Kidney (tissue), 14 donors: ENCODE results near the gene ICE2. TPM values are rescaled to one million over a fixed set of nuclear protein-coding genes. Genes with fewer than 3 reads are reported as not detected.

Source experiments
- DNase-seq, 5 donors: peaks; one replicate each; pipeline ENCODE4 v3.0.0-alpha.2; 2013 to 2020
- FAIRE-seq: peaks from 2 replicates; lab custom pipeline; 2012; peaks lifted over from hg19 to GRCh38; lab: Jason Lieb, UNC
- H3K27ac ChIP-seq, 2 donors: one replicate each; pipeline ENCODE4 v1.7.0; 2013; ENCODE audit warnings: low read depth in 2 of 2, low read length in 2 of 2, inconsistent platforms in 1 of 2
- H3K27me3 ChIP-seq: one replicate; pipeline ENCODE4 v1.7.1; 2013; ENCODE audit warnings: low read length, inconsistent platforms; ENCODE audit not compliant: control insufficient read depth, insufficient read depth
- H3K36me3 ChIP-seq, 3 donors: one replicate each; pipeline versions ENCODE4 v1.7.0 to v1.7.1; 2013; ENCODE audit warnings: low read length in 3 of 3, control low read depth in 1 of 3, inconsistent platforms in 1 of 3; ENCODE audit not compliant: insufficient read depth in 3 of 3, control insufficient read depth in 2 of 3
- H3K4me1 ChIP-seq, 3 donors: one replicate each; pipeline versions ENCODE4 v1.7.0 to v1.7.1; 2013; ENCODE audit warnings: low read length in 3 of 3, inconsistent platforms in 1 of 3, low read depth in 1 of 3; ENCODE audit not compliant: control insufficient read depth in 2 of 3, insufficient read depth in 2 of 3
- H3K4me3 ChIP-seq, 3 donors: one replicate each; pipeline versions ENCODE4 v1.7.0 to v1.8.1; 2013; ENCODE audit warnings: low read length in 3 of 3, control low read depth in 1 of 3, inconsistent platforms in 1 of 3
- H3K9ac ChIP-seq, 3 donors: one replicate each; pipeline versions ENCODE4 v1.7.0 to v1.7.1; 2013; ENCODE audit warnings: low read length in 3 of 3, control low read depth in 1 of 3, inconsistent platforms in 1 of 3
- H3K9me3 ChIP-seq, 3 donors: one replicate each; pipeline versions ENCODE4 v1.7.0 to v1.7.1; 2013; ENCODE audit warnings: low read length in 3 of 3, control low read depth in 1 of 3, inconsistent platforms in 1 of 3; ENCODE audit not compliant: control insufficient read depth in 2 of 3, insufficient read depth in 1 of 3
- CTCF ChIP-seq: IDR thresholded peaks from 3 replicates; pipeline ENCODE4 v1.5.1; 2012; ENCODE audit warnings: mild to moderate bottlenecking, moderate library complexity, borderline replicate concordance; ENCODE audit not compliant: insufficient read depth; ENCODE audit errors: extremely low read depth
- intact Hi-C: fragments of 100-400 bp; cut with DNase I; formaldehyde crosslinking; loops from one replicate; pipeline ENCODE4 v1.11.1; 2022
- polyA plus RNA-seq: library from polyadenylated mRNA; stranded (reverse); fragments of 350-450 nt; fragmentation: Illumina TruSeq; extraction: RNeasy Lipid Tissue Mini Kit (QIAGEN cat#74804); gene quantifications from one replicate; pipeline ENCODE4 v1.2.3, GENCODE V29; 2014; ENCODE audit warnings: low read depth, low replicate concordance; ENCODE audit not compliant: insufficient read depth
- total RNA-seq: library from RNA; stranded (reverse); fragmentation: NEBNext Ultra II Directional; extraction: Animal tissue kit (Norgen Biotek cat#: 25700); gene quantifications from one replicate; pipeline ENCODE4 v1.2.1, GENCODE V29; 2021
- donor health status: control.
- donor health status: control.
- donor health status: control.
- donor health status: control.
- donor health status: control.
- donor health status: DM: yes; HTN: yes; CAD: no.
- donor health status: Normal renal cell carcinoma (clear cell type).

ICE2 gene
- total and polyA plus RNA-seq, 2 donors from 2014 or later = 16.4 to 61.4 TPM

- H3K27ac ChIP-seq = no peak overlapping the region
- no peaks in the 10 kb centered on the region for H3K9me3 ChIP-seq
- H3K4me1 ChIP-seq = no peaks in the 10 kb centered on the region
- no peaks in the 10 kb centered on the region for H3K36me3 ChIP-seq
- intact Hi-C loops = no loop called here
- TF ChIP-seq CTCF = no peak
- no peak overlapping the region for H3K4me3 ChIP-seq
- no peak overlapping the region for H3K9ac ChIP-seq
- FAIRE-seq (no peak), DNase-seq (no peak)
- no peaks in the 10 kb centered on the region for H3K27me3 ChIP-seq
These were observed 60.8 kb downstream of the ICE2 start for GRCh38 chr15:60418096-60418495.

- H3K9ac ChIP-seq = no peak overlapping the region
- no peak for TF ChIP-seq CTCF
- no peak for DNase-seq
- H3K27me3 ChIP-seq = no peaks in the 10 kb centered on the region
- no peak for FAIRE-seq
- H3K27ac ChIP-seq = no peak overlapping the region
- H3K4me3 ChIP-seq = no peak overlapping the region
- H3K9me3 ChIP-seq = no peaks in the 10 kb centered on the region
- H3K4me1 ChIP-seq = no peaks in the 10 kb centered on the region
- H3K36me3 ChIP-seq = no peaks in the 10 kb centered on the region
- intact Hi-C loops = no loop called here
These were observed 61.8 kb downstream of the ICE2 start for GRCh38 chr15:60417112-60417511.

GRCh38 chr15:60416484-60416883 is 62.5 kb downstream of the ICE2 start:
- DNase-seq (no peak), FAIRE-seq (no peak)
- no peaks in the 10 kb centered on the region for H3K36me3 ChIP-seq
- no peaks in the 10 kb centered on the region for H3K4me1 ChIP-seq
- H3K27ac ChIP-seq = no peak overlapping the region
- no peak overlapping the region for H3K4me3 ChIP-seq
- no peaks in the 10 kb centered on the region for H3K27me3 ChIP-seq
- intact Hi-C loops = no loop called here
- H3K9ac ChIP-seq = no peak overlapping the region
- no peak for TF ChIP-seq CTCF
- H3K9me3 ChIP-seq = no peaks in the 10 kb centered on the region

GRCh38 chr15:60414016-60414682 is 64.8 kb downstream of the ICE2 start:
- H3K9ac ChIP-seq = no peak overlapping the region
- TF ChIP-seq CTCF = no peak
- H3K9me3 ChIP-seq = no peaks in the 10 kb centered on the region
- no peak for DNase-seq
- FAIRE-seq = no peak
- H3K27me3 ChIP-seq = no peaks in the 10 kb centered on the region
- no peaks in the 10 kb centered on the region for H3K4me1 ChIP-seq
- no peaks in the 10 kb centered on the region for H3K36me3 ChIP-seq
- intact Hi-C loops = no loop called here
- no peak overlapping the region for H3K27ac ChIP-seq
- H3K4me3 ChIP-seq = no peak overlapping the region
